Neural progenitor cell (in vitro differentiated cells): ENCODE data around the gene ACLY.

Experiments used
- CTCF ChIP-seq: fragments of 200-600 bp; sonication (generic); IDR thresholded peaks from 2 replicates; pipeline ENCODE4 v1.5.1; 2017; ENCODE audit warnings: antibody characterized with exemption, mild to moderate bottlenecking
- EZH2 ChIP-seq: fragments of 200-600 bp; sonication (generic); IDR thresholded peaks from 2 replicates; pipeline ENCODE4 v1.6.1; 2017; ENCODE audit warnings: antibody characterized with exemption, mild to moderate bottlenecking, moderate library complexity
- EZH2phosphoT487 ChIP-seq: fragments of 200-600 bp; sonication (generic); IDR thresholded peaks from 2 replicates; pipeline ENCODE4 v1.6.1; 2017; ENCODE audit warnings: antibody characterized with exemption

GRCh38 chr17:41864836-41865595 is 53.7 kb downstream of the ACLY start, which contains the start of gene KLHL11:
- TF ChIP-seq CTCF, result no peak
- TF ChIP-seq EZH2, result no peak
- no peak for TF ChIP-seq EZH2phosphoT487
